Activated effector memory CD4-positive, alpha-beta T cell treated with anti-CD3 and anti-CD28 coated beads, Interleukin-2, amount 50 U/mL, for 16 hours (primary cell): ENCODE data around the gene PIP4K2C.
"Not testable (repeated sequence)": the region's sequence is repeated elsewhere in the genome, so short reads cannot be mapped to it uniquely, and the experiment has no call there.

ENCODE experiments used
- DNase-seq: peaks from one replicate; pipeline ENCODE4 v3.0.0-alpha.2; 2020

PIP4K2C gene

DNA sequence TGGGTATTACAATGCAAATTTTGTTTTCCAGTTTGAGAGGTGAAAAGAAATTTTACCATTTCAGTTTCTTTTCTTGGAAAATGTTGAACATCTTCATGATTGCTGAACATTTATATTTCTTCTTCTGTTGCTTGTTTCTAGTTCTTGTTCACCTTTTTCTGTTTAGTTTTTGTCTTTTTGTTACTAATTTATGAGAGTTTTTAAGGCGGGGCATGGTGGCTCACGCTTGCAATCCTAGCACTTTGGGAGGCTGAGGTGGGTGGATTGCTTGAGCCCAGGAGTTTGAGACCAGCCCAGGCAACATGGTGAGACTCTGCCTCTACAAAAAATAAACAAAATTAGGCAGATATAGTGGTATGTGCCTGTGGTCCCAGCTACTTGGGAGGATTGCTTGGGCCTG, 30.5 kb upstream of the PIP4K2C start:
- no peak for DNase-seq

DNA sequence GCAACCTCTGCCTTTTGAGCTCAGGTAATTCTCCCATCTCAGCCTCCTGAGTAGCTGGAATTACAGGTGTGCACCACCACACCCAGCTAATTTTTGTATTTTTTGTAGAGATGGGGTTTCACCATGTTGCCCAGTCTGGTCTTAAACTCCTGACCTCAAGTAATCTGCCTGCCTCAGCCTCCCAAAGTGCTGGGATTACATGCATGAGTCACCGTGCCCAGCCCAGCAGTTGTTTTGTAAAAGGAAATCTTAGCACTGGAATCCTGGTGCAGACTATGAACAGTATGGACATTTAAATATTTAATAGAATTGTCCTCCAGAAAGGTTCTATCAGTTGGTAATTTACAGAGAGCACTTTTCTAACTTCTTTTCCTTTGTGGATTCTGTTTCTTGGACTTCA, 29.9 kb upstream of the PIP4K2C start:
- not testable (repeated sequence) for DNase-seq

DNA sequence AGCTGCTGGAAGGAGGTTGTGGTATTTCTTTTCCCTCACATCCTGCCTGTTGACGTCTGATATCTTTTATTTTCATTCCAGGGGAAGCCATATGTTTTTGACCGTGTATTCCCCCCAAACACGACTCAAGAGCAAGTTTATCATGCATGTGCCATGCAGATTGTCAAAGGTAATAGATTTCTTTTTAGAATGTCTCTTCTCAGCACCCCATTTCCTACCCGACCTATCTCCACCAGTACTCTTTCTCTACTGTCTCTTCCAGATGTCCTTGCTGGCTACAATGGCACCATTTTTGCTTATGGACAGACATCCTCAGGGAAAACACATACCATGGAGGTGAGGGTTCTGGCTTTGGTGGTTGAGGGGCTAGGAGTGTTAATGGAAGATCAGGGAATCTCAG, 27.6 kb upstream of the PIP4K2C start:
- DNase-seq = no peak

GRCh38 chr12:57564178-57564740, 26.7 kb upstream of the PIP4K2C start:
- DNase-seq = no peak

GRCh38 chr12:57568838-57569237, 22.2 kb upstream of the PIP4K2C start:
- peak; percentile 16 for DNase-seq

GRCh38 chr12:57569858-57570257, 21.1 kb upstream of the PIP4K2C start:
- peak; percentile 47 for DNase-seq

- peak; percentile 31 for DNase-seq
Observed at GRCh38 chr12:57570438-57570837, 20.6 kb upstream of the PIP4K2C start.

- DNase-seq = peak; percentile 54
Observed at GRCh38 chr12:57571926-57572762, 18.8 kb upstream of the PIP4K2C start.

- DNase-seq = peak; percentile 33
Observed at GRCh38 chr12:57574795-57575194, 16.2 kb upstream of the PIP4K2C start.

DNA sequence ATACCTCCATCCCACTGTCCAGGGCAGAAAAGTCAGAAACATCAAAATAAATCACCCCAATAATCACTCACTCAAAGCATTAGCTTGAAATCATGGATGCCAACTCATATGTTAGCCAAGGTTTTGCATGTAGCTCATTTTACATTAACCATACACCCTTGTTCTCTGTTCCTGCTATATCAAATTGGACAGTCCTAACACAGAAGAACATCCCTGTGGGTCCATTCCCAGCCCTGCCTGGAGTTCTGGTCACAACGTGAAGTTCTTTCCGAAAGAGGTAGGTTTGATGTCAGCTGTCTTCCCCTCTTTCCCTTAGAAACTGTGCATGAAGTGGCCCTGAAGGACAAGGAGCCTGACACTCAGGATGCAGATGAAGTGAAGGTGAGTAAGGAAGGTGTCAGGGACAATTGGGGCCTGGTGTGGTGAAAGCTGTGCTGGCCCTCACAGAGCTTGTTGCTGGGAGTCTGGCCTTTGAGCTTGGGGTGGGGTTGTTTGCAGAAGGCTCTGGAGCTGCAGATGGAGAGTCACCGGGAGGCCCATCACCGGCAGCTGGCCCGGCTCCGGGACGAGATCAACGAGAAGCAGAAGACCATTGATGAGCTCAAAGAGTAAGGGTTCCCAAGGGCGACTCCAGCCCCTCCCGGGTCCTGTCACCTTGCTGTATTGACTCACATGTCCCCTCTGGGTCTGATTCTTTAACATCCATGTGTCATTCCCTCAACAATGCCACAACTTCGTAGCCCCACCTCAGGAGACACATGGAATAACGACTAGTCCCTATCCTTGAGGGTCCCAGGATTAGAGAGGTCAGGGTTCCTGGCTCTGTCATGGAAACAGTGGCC, 15.0 kb upstream of the PIP4K2C start:
- DNase-seq = peak; percentile 50

GRCh38 chr12:57576613-57577160, 14.3 kb upstream of the PIP4K2C start:
- DNase-seq = peak; percentile 19

- DNase-seq = no peak
Observed at GRCh38 chr12:57577981-57578758, 12.8 kb upstream of the PIP4K2C start.

- DNase-seq = no peak
Observed at GRCh38 chr12:57579011-57579410, 12.0 kb upstream of the PIP4K2C start.

- no peak for DNase-seq
Observed at GRCh38 chr12:57579677-57580465, 11.1 kb upstream of the PIP4K2C start.

DNA sequence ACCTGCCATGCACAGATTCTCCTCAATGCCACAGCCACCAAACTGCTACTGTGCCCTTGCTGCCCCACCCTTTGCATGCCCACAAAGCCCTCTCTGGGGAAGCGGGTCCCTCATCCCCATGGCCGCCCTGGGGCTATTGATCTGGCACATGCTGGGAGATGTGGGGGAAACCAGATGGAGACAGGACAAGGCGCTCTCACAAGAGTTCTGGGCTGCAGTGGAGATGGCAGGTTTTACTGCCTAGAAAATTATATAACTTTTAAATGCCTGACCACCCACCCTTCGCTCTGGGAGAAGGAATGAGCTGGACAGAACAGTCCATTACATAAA, 10.6 kb upstream of the PIP4K2C start:
- DNase-seq = peak; percentile 31

GRCh38 chr12:57581802-57582201, 9.2 kb upstream of the PIP4K2C start:
- no peak for DNase-seq

DNA sequence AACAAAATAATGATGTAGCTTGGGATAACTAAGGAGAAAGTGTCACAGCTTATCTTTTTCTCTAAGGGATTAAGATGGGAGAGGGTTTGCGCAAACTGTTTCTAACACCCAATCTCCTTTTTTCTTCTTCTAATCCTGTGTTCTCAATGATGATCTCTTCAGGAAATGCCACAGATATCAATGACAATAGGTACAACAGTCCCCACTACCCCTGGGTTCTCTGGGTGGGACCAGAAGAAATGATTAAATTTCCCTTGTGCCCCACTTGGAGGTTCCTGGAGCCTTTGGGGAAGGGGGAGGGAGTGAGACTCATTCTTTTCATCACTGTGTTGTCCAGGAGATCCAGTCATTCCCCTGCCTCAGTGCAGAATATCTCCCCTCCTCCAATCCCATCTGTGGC, 8.6 kb upstream of the PIP4K2C start:
- peak; percentile 6 for DNase-seq

DNA sequence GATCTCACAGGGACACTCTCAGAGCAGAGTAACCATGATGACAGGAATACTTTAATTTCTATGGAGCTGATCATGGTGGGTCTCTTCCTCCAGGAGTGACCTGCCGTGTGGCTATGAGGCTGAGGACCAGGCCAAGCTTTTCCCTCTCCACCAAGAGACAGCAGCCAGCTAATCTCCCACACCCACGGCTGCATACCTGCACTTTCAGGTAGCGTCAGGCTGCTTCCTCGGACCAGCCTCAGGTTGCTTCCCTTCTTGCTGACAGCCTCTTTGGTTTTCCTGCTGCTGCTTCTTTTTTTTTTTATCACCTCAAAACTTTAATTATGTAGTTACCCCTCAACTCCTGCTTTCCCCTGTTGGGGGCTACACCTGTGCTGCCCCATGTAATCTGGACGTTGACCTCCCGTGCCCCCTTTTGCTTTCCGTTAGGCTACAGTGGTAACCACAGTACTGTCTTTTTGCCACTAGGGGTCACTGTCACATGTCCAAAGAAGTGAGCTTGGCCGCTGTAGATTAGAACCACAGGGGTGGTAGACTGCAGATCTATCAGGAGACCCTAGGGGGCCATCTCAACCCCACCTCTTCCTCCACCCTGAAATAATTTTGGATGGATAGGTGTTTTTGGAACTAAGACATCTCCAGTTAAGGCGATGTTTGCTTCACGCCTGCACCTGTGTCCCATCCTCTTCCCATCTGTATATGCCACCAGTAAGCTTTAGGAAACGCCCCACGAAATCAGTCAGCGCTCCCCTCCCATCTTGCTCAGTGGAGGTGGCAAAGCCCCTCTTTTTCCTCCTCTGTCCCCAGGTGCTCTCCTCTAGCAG, 7.8 kb upstream of the PIP4K2C start:
- peak; percentile 81 for DNase-seq

DNA sequence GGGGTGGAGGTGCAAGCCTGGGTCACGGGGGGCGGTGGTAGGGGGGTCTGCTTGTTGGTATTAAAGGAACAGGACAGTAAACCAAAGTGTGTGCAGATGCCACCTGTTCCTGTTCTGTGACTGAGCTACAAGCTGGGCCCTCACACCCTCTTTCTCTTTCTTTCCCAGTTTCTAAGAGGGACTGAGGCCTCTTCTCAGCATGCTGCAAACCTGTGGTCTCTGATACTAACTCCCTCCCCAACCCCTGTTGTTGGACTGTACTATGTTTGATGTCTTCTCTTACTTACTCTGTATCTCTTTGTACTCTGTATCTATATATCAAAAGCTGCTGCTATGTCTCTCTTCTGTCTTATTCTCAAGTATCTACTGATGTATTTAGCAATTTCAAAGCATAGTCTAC, 6.9 kb upstream of the PIP4K2C start:
- peak; percentile 56 for DNase-seq

- DNase-seq = no peak
Observed at GRCh38 chr12:57584690-57585089, 6.3 kb upstream of the PIP4K2C start.

DNA sequence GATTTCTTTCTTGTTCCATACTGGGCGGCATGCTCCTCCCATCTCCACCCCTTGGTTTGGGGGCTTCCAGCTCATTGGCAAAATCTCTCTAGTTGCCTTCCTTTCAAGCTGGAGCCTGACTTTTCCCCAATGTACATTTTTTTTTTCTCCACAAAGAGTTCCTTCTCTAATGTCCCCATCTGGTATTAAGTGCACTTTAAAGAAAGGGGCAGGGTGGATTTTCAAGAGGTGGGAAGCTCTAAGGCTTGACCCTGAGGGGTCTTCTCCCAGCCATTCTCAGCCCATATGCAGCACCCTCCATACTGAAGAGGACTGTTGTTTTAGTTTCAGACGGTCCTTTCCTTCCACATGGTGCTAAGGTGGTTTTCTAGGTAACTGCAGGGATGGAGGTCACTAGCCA, 5.8 kb upstream of the PIP4K2C start:
- no peak for DNase-seq
